SU-DHL-6 (cell line): ENCODE data around the gene LRRK1.

ENCODE experiments used
- EZH2phosphoT487 ChIP-seq: fragments of 200-600 bp; sonication (generic), shearing (Covaris generic); conservative IDR thresholded peaks from 2 replicates; pipeline ENCODE4 v1.6.1; 2018; ENCODE audit warnings: mild to moderate bottlenecking, antibody characterized with exemption, low read length, moderate library complexity, mixed read lengths
- TF ChIP-seq, protein P1 (sequence below): fragments of 200-600 bp; sonication (generic); IDR thresholded peaks from one replicate; pipeline ENCODE4 v1.5.1; 2017; ENCODE audit warnings: antibody characterized with exemption, mild to moderate bottlenecking, low read length, moderate library complexity; ENCODE audit not compliant: insufficient read depth, poor library complexity, severe bottlenecking

DNA sequence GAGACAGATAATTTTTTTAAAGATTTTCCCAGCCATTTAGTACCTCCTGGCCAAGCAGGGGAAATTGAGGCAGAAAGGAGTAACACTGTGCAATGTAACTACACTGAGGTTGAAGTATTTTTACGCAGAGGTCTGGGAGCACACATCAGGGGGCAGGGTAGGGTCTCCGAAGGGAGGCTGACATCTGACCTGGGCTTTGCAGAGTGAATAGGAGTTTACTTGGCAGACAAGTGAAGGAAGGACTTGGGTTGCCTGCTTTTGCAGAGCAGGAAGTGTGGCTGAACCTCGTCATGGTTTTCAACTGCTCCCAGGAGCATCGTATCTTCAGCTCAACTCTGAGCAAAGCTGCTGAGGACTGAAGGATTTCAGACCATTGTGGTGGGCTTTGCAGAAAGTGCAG lies 66.2 kb downstream of the LRRK1 start:
- TF ChIP-seq, protein P1, sequence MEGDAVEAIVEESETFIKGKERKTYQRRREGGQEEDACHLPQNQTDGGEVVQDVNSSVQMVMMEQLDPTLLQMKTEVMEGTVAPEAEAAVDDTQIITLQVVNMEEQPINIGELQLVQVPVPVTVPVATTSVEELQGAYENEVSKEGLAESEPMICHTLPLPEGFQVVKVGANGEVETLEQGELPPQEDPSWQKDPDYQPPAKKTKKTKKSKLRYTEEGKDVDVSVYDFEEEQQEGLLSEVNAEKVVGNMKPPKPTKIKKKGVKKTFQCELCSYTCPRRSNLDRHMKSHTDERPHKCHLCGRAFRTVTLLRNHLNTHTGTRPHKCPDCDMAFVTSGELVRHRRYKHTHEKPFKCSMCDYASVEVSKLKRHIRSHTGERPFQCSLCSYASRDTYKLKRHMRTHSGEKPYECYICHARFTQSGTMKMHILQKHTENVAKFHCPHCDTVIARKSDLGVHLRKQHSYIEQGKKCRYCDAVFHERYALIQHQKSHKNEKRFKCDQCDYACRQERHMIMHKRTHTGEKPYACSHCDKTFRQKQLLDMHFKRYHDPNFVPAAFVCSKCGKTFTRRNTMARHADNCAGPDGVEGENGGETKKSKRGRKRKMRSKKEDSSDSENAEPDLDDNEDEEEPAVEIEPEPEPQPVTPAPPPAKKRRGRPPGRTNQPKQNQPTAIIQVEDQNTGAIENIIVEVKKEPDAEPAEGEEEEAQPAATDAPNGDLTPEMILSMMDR = no peak
- no peak for TF ChIP-seq EZH2phosphoT487
